ENCODE data around the gene THTPA.
"Not testable (repeated sequence)": the region's sequence is repeated elsewhere in the genome, so short reads cannot be mapped to it uniquely, and the experiment has no call there.

THTPA gene

GRCh38 chr14:23533652-23534435, 22.2 kb upstream of the THTPA start:
- DNase-seq (ENCODE audit: low read depth): no peak

GRCh38 chr14:23535943-23536342, 20.1 kb upstream of the THTPA start:
- no peak for DNase-seq (ENCODE audit: low read depth)

- no peak for DNase-seq (ENCODE audit: low read depth)
Observed at GRCh38 chr14:23536494-23536893, 19.6 kb upstream of the THTPA start.

GRCh38 chr14:23536906-23537305, 19.2 kb upstream of the THTPA start:
- DNase-seq (ENCODE audit: low read depth): not testable (repeated sequence)

GRCh38 chr14:23537351-23538049, 18.6 kb upstream of the THTPA start:
- DNase-seq (ENCODE audit: low read depth): no peak

GRCh38 chr14:23538050-23538718, 17.9 kb upstream of the THTPA start:
- no peak for DNase-seq (ENCODE audit: low read depth)

- no peak for DNase-seq (ENCODE audit: low read depth)
Observed at GRCh38 chr14:23538785-23539184, 17.3 kb upstream of the THTPA start.

GRCh38 chr14:23539248-23540140, 16.6 kb upstream of the THTPA start:
- no peak for DNase-seq (ENCODE audit: low read depth)

GRCh38 chr14:23540141-23540469, 16.0 kb upstream of the THTPA start:
- no peak for DNase-seq (ENCODE audit: low read depth)

- DNase-seq (ENCODE audit: low read depth): no peak
Observed at GRCh38 chr14:23542261-23542660, 13.8 kb upstream of the THTPA start.

GRCh38 chr14:23543403-23543802, 12.7 kb upstream of the THTPA start:
- no peak for DNase-seq (ENCODE audit: low read depth)

GRCh38 chr14:23544511-23545447, 11.3 kb upstream of the THTPA start:
- no peak for DNase-seq (ENCODE audit: low read depth)

- DNase-seq (ENCODE audit: low read depth): no peak
Observed at GRCh38 chr14:23545740-23546365, 10.2 kb upstream of the THTPA start.

GRCh38 chr14:23546450-23547035, 9.5 kb upstream of the THTPA start:
- no peak for DNase-seq (ENCODE audit: low read depth)

GRCh38 chr14:23547924-23548323, 8.1 kb upstream of the THTPA start:
- DNase-seq (ENCODE audit: low read depth): no peak

GRCh38 chr14:23548351-23549318, 7.4 kb upstream of the THTPA start:
- no peak for DNase-seq (ENCODE audit: low read depth)

- DNase-seq (ENCODE audit: low read depth): no peak
Observed at GRCh38 chr14:23550131-23550811, 5.8 kb upstream of the THTPA start.

GRCh38 chr14:23550812-23551265, 5.2 kb upstream of the THTPA start:
- DNase-seq (ENCODE audit: low read depth): no peak
